GM12891 (cell line): ENCODE data around the gene PRLR.

Experiments
- PAX5 ChIP-seq: IDR thresholded peaks from 2 replicates; pipeline ENCODE4 v1.6.1; 2011; ENCODE audit warnings: low read length, moderate library complexity, mild to moderate bottlenecking; ENCODE audit not compliant: insufficient read depth, severe bottlenecking
- POLR2A ChIP-seq: IDR thresholded peaks from 2 replicates; pipeline ENCODE4 v1.6.1; 2011; ENCODE audit warnings: low read depth, low read length, control low read depth
- POLR2AphosphoS5 ChIP-seq: IDR thresholded peaks from 2 replicates; pipeline ENCODE4 v1.6.1; 2011; ENCODE audit warnings: low read depth, low read length, control low read depth
- POU2F2 ChIP-seq: IDR thresholded peaks from 2 replicates; pipeline ENCODE4 v1.6.1; 2011; ENCODE audit warnings: low read depth, mild to moderate bottlenecking, control low read depth, low read length, moderate library complexity
- SPI1 ChIP-seq: IDR thresholded peaks from 2 replicates; pipeline ENCODE4 v1.6.1; 2011; ENCODE audit warnings: low read depth, low read length, control low read depth
- TAF1 ChIP-seq: IDR thresholded peaks from 2 replicates; pipeline ENCODE4 v1.6.1; 2011; ENCODE audit warnings: low read depth, low read length, control low read depth

GRCh38 chr5:35183556-35183955, 46.7 kb downstream of the PRLR start:
- TF ChIP-seq POLR2AphosphoS5 (no peak), POLR2A (no peak), TAF1 (no peak), SPI1 (no peak), PAX5 (no peak), POU2F2 (no peak)
